GM12875 (cell line): ENCODE measurements around the gene PPM1M.

ENCODE experiments used
- H3K4me3 ChIP-seq: one replicate; pipeline ENCODE4 v1.5.1; 2011; ENCODE audit warnings: low read depth, low read length, control low read depth
- TF ChIP-seq, protein P1 (sequence below): IDR thresholded peaks from 2 replicates; pipeline ENCODE4 v1.5.1; 2011; ENCODE audit warnings: low read depth, mild to moderate bottlenecking, control low read depth, inconsistent platforms, low read length, moderate library complexity, borderline replicate concordance; ENCODE audit not compliant: insufficient read depth

PPM1M gene

DNA sequence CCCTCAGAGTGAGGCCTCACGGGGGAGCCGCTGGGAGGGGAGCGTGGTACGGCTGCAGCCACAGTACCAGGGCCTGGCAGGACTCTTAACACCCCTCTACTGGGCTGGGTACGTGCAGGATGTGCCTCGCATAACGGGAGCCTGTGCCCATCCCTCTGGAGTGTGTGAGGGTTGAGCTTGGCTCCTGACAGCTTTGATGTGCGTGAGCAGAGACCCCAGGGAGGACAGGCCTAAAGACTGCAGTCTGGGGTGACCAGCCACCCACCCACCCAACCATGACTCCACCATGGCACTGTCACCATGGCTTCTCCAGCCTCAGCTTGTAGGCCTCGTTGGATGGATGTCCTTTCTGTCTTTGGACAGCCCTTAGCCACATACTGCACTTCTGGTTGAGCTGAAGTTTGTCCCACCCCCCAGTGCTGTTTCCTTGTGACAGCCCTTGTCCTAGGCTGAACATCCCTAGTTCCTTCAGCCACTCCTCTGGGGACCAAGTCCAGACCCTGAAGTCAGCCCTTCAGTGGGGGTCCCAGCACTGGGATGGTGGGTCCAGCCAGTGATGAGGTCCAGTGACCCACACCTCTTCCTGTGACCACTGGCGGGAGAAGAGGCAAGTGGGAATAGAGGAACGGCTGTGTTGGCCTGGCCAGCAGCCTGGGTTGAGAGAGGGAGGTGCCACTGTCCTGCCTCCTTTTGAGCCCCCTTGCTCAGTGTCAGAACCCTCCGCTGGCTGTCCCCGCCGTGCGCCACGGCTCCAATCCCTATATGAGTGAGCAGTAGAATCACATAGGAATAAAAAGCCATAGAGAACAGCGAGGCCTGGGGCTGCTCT lies 48.1 kb downstream of the PPM1M start:
- TF ChIP-seq, protein P1, sequence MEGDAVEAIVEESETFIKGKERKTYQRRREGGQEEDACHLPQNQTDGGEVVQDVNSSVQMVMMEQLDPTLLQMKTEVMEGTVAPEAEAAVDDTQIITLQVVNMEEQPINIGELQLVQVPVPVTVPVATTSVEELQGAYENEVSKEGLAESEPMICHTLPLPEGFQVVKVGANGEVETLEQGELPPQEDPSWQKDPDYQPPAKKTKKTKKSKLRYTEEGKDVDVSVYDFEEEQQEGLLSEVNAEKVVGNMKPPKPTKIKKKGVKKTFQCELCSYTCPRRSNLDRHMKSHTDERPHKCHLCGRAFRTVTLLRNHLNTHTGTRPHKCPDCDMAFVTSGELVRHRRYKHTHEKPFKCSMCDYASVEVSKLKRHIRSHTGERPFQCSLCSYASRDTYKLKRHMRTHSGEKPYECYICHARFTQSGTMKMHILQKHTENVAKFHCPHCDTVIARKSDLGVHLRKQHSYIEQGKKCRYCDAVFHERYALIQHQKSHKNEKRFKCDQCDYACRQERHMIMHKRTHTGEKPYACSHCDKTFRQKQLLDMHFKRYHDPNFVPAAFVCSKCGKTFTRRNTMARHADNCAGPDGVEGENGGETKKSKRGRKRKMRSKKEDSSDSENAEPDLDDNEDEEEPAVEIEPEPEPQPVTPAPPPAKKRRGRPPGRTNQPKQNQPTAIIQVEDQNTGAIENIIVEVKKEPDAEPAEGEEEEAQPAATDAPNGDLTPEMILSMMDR, result no peak
- no peak overlapping the region for H3K4me3 ChIP-seq

DNA sequence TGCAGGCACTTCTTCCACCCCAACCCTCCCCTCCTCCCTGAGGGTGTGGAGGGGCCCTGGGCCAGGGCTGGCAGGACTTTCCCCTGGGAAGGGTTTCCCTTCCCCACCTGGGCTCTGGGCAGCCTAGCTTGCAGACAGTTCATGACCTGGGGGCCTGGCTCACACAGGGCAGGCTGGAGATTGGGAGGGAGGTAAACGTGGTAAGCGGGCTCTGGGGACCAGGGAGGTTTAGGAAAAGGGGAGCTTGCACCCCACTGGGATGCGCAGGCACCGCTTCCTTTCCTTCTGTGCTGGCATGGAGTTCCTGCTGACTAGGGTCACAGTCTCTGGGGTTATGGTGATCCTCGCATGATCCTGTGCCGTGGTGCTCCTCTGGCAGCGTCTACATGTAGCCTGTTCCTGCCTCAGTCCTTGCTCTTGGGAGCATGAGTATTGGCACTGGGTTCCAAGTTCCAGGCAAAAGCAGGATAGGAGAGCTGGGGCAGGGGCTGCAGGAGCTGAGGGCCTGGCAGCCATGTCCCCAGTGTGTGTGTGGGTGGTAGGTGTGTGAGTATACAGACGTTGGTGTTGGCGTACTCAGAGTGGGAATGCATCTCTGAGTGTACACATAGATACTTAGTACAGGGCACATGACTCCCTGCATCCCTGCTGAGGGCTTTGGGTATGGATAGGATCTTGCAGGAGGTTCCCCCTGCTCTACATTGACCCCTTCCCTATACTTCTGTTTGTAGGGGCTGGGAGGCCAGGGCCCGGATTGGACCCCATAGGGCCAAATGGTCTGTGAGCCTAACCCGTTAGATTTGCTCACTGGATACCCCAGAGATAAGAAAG lies 49.0 kb downstream of the PPM1M start:
- H3K4me3 ChIP-seq, result no peak overlapping the region
- TF ChIP-seq, protein P1, result no peak

DNA sequence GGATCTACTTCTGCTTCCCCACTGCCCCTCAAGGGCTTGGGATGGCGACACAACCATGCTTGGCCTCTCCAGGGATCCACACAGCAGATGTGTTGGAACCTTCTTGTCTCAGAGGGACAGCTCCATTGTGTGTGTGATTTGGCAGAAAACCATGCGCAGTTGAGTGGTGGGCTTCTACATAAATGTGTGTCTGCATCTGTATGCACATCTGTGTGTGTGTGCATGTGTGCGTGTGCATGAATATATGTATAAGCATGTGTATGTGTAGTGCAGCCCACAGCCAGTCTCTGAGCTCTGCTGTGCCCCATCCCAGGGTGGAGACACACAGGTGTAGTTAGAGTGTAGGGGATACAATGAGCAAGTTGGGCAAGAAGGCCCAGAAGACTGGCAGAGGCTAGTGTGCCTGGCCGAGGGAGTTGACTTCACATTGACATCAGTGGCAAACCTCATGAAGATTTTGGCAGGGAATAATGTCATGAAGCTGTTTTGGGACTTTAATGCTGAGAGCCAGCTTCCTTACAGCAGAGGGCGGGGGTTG lies 50.2 kb downstream of the PPM1M start:
- TF ChIP-seq, protein P1, result no peak
- H3K4me3 ChIP-seq, result no peak overlapping the region

DNA sequence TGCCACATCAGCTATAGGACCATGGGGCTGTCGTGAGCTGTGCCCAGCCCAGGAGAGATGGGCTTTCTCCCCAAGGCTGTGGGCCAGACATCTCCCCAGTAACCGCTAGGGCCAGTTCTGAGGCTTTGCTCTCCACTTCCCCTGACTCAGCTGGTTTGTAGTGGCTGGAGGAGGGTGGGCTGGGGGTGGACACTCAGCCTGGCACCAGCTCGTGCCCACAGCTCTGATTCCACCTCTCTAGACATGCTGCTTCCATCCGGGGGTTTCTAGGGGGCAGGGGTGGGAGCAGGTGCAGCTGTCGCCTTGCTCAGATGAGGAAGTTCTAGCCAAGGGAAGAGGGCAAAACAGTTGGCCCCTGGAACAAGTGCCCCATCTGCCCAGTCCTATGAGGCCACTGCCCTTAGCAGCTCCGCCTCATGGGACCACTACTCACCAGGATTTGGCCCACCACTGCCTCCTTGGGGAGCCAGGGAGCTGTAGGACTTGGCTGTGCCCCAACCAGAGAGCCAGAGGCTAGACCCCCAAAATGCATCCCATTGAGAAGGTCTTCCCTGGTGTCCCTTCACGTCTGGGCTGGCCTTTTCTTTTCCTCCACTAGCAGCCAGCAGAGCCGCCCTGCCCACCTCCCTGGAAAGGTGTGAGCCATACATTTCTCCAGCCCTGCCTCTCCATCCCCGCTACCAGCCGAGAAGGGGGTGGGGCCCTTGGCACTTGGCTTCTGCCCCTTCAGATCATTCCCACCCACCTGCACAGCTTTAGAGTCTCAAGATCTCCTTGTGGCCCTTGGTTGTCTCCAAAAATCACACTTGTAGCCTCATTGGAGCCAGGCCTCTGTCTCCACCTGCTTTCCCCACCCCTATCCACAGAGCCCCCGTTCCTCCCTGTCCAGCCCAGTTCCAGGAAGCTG lies 51.9 kb downstream of the PPM1M start:
- TF ChIP-seq, protein P1, result no peak

DNA sequence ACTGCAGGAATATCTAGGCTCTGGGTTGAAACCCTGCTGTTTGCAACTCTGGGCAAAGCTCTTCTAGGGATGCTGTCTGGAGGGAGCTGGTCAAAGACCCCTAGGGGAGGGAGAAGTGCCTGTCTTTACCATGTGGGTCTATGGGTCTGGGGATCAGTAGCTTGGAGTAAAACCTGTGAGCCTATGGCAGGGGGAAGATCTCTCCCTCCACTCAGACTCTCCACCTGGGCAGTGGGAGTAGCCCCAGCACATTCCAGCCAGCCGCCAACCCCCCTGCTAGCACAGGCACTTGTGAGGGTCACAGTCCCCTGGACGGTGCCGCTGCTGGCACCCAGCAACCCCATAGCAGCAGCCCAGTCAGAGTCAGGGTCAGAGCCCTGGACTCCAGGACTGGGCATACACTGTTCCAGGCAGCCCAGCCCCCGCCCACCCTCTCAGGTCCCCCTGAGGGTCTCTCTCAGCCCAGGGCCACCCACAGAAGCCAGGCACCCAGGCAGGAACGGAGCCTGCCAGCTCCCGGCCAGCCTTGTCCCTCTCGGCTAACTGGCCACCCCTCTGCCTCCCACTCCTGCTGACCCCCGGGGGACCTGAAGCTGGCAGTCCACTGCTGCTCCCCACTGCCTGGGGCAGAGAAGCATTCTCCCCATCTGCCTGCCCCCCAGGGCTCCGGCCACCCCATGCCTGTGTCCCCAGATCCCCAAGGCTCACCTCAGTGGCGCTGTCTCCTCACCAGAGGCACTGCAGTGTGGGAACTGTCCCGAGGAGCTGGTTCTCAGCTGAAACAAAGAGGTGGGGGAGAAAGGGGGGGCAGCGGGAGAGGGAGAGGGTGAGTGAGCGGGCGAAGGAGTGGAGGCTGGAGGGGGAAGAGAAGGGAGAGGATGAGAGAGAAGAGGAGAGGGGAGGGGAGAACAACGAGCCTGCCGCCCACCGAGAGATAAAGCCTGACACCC lies 52.9 kb downstream of the PPM1M start:
- TF ChIP-seq, protein P1, result no peak
- no peak overlapping the region for H3K4me3 ChIP-seq

More for the DNA sequence above, 51.9 kb downstream of the PPM1M start:
- H3K4me3 ChIP-seq, result no peak overlapping the region
